Measurements from ENCODE around the gene SLC32A1. TPM values are rescaled to one million over a fixed set of nuclear protein-coding genes. Genes with fewer than 3 reads are reported as not detected.

Gene SLC32A1
- total RNA-seq, 1 experiment from 2014 or later = 0.24 TPM

- Histone ChIP-seq H2BK15ac (ENCODE audit: low read depth, low read length) (no peak overlapping the region), H3K14ac (ENCODE audit: insufficient read depth, low read length) (no peak overlapping the region), H2BK20ac (ENCODE audit: low read depth, low read length, poor library complexity, severe bottlenecking) (no peak overlapping the region), H3T11ph (ENCODE audit: low read length) (no peak overlapping the region), H3K23ac (ENCODE audit: insufficient read length, low read depth, low read length) (no peak overlapping the region), H2AFZ (ENCODE audit: low read length) (no peak overlapping the region), H2BK5ac (ENCODE audit: insufficient read length, low read length) (no peak overlapping the region), H3K79me1 (ENCODE audit: insufficient read depth, low read depth, low read length, poor library complexity, severe bottlenecking) (no peaks in the 10 kb centered on the region), H3K9ac (ENCODE audit: extremely low read depth, insufficient read length, low read length) (no peak overlapping the region), H3K9me3 (ENCODE audit: control insufficient read depth, low read depth, low read length) (no peaks in the 10 kb centered on the region), H2BK120ac (ENCODE audit: low read depth, low read length, poor library complexity, severe bottlenecking) (no peak overlapping the region), H3K23me2 (ENCODE audit: insufficient read length, low read depth, low read length, poor library complexity, severe bottlenecking) (peaks cover 2% of the 10 kb centered on the region), H4K20me1 (ENCODE audit: control insufficient read depth, insufficient read depth, insufficient read length) (no peaks in the 10 kb centered on the region), H3K27ac (ENCODE audit: insufficient read length, low read depth, low read length) (no peak overlapping the region), H3K56ac (ENCODE audit: insufficient read length, low read depth, low read length) (no peak overlapping the region), H3K4me2 (ENCODE audit: insufficient read depth, insufficient read length, low read length) (no peak overlapping the region), H3K27me3 (ENCODE audit: insufficient read depth, low read length) (no peaks in the 10 kb centered on the region; the same call in 1 of the 2 replicates), H4K91ac (ENCODE audit: insufficient read length, low read depth, low read length) (no peak overlapping the region), H3K18ac (ENCODE audit: insufficient read length, low read depth, low read length) (no peak overlapping the region), H2BK12ac (ENCODE audit: insufficient read length, low read depth, low read length) (no peak overlapping the region), H2AK5ac (ENCODE audit: insufficient read length, low read length) (no peak overlapping the region), H3K4me1 (ENCODE audit: insufficient read depth, low read length) (no peaks in the 10 kb centered on the region; the same call in 1 of the 2 replicates), H3K79me2 (ENCODE audit: insufficient read depth, low read length) (no peaks in the 10 kb centered on the region), H4K8ac (replicated peaks; ENCODE audit: insufficient read length, low read depth, low read length) (no peak overlapping the region), H3K4ac (ENCODE audit: low read depth, low read length) (no peak overlapping the region), H4K5ac (ENCODE audit: insufficient read length, low read depth, low read length) (no peak overlapping the region)
- no peak for DNase-seq
- no peak overlapping the region for H3K27ac Mint-ChIP-seq
- H3K36me3 Mint-ChIP-seq (ENCODE audit: insufficient read depth in 1 of 3, low read depth in 3 of 3) = peaks cover 22 to 45% (median 44%) of the 10 kb centered on the region in 3 experiments; a peak in 6 of 7 replicates
- peaks cover 15 to 16% of the 10 kb centered on the region in 2 experiments for H3K4me1 Mint-ChIP-seq
- H3K4me3 Mint-ChIP-seq = no peak overlapping the region
- TF ChIP-seq CTCF (conservative IDR thresholded peaks at IDR 0.05) = no peak
- H3K9me3 Mint-ChIP-seq = no peaks in the 10 kb centered on the region
- no CpG with 5 or more reads among the region's 4 CpGs for WGBS (ENCODE audit: extremely low coverage, insufficient read length, low lambda C conversion rate)
- H3K27me3 Mint-ChIP-seq (ENCODE audit: low read depth) = peaks cover 14% of the 10 kb centered on the region
Observed at GRCh38 chr20:38752029-38752428, 27.7 kb downstream of the SLC32A1 start.

All from H9 (cell line).